ENCODE data around the gene PRMT1.
"Not testable (repeated sequence)": the region's sequence is repeated elsewhere in the genome, so short reads cannot be mapped to it uniquely, and the experiment has no call there.

Gene PRMT1

GRCh38 chr19:49719420-49719819 lies 42.3 kb downstream of the PRMT1 start:
- not testable (repeated sequence) for DNase-seq (ENCODE audit: low read depth in 3 of 3)

- no peak for DNase-seq (ENCODE audit: low read depth in 3 of 3)
Observed at GRCh38 chr19:49727217-49728030, 50.4 kb downstream of the PRMT1 start.

GRCh38 chr19:49730166-49730565 lies 53.1 kb downstream of the PRMT1 start:
- no peak for DNase-seq (ENCODE audit: low read depth in 3 of 3)

All from stimulated activated CD4-positive, alpha-beta T cell treated with anti-CD3 and anti-CD28 coated beads, TNF-alpha, amount 100 ng/mL, for 4 hours (primary cell).